B cell (primary cell): ENCODE results near the gene FAM24B.

Experiments used
- CTCF ChIP-seq: fragments of 200-600 bp; IDR thresholded peaks from one replicate; pipeline ENCODE4 v1.8.0; 2022; ENCODE audit warnings: antibody characterized with exemption, mild to moderate bottlenecking
- EZH2 ChIP-seq: IDR thresholded peaks from 2 replicates; pipeline ENCODE4 v1.6.1; 2012; ENCODE audit warnings: borderline replicate concordance, low read depth, mild to moderate bottlenecking, moderate library complexity, low read length; ENCODE audit not compliant: insufficient read depth, poor library complexity, severe bottlenecking

- TF ChIP-seq CTCF, result no peak
- no peak for TF ChIP-seq EZH2
These were observed 15.0 kb upstream of the FAM24B start for GRCh38 chr10:122894261-122894944.
